PC-3 (cell line): Measurements from ENCODE around the gene CCM2.

ENCODE experiments used
- EZH2 ChIP-seq: fragments of 300-600 bp; sonication (generic); IDR thresholded peaks from one replicate; pipeline ENCODE4 v1.6.1; 2017; ENCODE audit warnings: antibody characterized with exemption, mild to moderate bottlenecking, low read length; ENCODE audit not compliant: unreplicated experiment
- EZH2phosphoT487 ChIP-seq: fragments of 300-600 bp; sonication (generic); IDR thresholded peaks from 2 replicates; pipeline ENCODE4 v1.6.1; 2018; ENCODE audit warnings: mild to moderate bottlenecking, antibody characterized with exemption, low read length, borderline replicate concordance
- TF ChIP-seq, protein P1 (sequence below): fragments of 300-600 bp; sonication (generic); conservative IDR thresholded peaks from 2 replicates; pipeline ENCODE4 v1.5.1; 2017; ENCODE audit warnings: antibody characterized with exemption, low read depth, mild to moderate bottlenecking, low read length

DNA sequence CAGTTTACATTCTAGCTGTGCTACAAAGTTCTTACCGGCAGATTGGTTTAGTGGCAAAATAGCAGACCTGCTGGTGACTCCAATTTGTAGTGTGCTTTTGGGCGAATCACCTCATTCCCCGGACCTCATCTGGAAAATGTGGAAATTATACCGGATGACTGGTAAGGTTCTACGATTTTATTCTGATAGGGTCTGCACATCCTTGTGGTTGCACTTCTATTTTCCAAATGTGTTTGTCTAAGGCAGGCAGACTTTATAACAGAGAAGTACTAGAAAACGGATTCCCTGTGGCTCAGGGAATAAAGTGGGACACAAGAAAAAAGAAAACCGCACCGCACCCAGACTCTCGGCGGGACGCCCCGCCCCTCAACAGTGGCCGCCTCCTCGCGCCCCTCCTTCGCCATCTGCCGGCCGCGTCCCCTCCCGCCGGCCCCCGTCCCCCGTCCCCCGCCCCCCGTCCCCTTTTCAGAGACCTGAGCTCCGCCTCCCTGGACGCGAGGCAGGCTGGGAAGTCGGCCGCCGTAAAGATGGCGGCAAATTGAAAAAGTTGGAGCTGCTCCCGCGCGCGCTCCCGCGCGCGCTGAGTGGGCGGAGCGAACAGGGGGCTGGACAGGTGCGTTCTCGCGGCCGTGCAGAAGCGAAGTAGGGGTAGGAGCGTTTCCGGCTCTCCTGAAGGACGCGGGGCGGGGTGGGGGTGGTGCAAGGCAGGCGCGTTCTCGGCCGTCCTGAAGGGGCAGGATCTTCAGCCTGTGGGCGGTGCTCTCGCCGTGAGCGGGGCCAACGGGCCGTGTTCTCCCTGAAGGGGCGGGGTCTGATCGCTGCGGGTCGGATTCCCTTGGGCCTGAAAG is 532 bp upstream of the CCM2 start:
- TF ChIP-seq, protein P1, sequence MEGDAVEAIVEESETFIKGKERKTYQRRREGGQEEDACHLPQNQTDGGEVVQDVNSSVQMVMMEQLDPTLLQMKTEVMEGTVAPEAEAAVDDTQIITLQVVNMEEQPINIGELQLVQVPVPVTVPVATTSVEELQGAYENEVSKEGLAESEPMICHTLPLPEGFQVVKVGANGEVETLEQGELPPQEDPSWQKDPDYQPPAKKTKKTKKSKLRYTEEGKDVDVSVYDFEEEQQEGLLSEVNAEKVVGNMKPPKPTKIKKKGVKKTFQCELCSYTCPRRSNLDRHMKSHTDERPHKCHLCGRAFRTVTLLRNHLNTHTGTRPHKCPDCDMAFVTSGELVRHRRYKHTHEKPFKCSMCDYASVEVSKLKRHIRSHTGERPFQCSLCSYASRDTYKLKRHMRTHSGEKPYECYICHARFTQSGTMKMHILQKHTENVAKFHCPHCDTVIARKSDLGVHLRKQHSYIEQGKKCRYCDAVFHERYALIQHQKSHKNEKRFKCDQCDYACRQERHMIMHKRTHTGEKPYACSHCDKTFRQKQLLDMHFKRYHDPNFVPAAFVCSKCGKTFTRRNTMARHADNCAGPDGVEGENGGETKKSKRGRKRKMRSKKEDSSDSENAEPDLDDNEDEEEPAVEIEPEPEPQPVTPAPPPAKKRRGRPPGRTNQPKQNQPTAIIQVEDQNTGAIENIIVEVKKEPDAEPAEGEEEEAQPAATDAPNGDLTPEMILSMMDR = no peak
- no peak for TF ChIP-seq EZH2phosphoT487
- TF ChIP-seq EZH2 = no peak
